Measurements from ENCODE around the gene AKT3.

DNA sequence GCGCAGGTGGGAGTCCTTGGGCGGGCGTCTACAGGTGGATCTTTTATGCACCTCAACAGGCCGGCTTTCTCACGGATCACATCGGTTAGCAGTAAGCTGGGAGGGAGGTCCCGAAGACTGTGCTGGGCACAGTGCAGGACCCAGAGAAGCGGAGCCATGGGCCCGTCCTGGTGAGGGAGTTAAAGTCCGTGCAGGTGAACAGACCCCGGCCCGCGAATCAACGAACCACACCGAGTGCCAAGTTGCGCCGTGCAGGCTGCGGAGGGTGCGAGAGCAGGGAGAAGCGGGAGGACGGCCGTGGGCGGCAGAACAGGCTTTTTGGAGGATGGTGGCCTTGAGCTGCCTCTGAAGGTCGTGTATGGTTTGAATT is 360.9 kb downstream of the AKT3 start:
- TF ChIP-seq, protein P1, sequence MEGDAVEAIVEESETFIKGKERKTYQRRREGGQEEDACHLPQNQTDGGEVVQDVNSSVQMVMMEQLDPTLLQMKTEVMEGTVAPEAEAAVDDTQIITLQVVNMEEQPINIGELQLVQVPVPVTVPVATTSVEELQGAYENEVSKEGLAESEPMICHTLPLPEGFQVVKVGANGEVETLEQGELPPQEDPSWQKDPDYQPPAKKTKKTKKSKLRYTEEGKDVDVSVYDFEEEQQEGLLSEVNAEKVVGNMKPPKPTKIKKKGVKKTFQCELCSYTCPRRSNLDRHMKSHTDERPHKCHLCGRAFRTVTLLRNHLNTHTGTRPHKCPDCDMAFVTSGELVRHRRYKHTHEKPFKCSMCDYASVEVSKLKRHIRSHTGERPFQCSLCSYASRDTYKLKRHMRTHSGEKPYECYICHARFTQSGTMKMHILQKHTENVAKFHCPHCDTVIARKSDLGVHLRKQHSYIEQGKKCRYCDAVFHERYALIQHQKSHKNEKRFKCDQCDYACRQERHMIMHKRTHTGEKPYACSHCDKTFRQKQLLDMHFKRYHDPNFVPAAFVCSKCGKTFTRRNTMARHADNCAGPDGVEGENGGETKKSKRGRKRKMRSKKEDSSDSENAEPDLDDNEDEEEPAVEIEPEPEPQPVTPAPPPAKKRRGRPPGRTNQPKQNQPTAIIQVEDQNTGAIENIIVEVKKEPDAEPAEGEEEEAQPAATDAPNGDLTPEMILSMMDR (IDR thresholded peaks at IDR 0.05; ENCODE audit: low read length), result no peak
- no peak for TF ChIP-seq EZH2 (optimal IDR thresholded peaks at IDR 0.05; ENCODE audit: low read depth, low read length)
- no peak for TF ChIP-seq EZH2phosphoT487 (IDR thresholded peaks at IDR 0.05; ENCODE audit: low read length)

All from MM.1S (cell line).